ENCODE measurements around the gene KRTAP5-2. TPM values are rescaled to one million over a fixed set of nuclear protein-coding genes. Genes with fewer than 3 reads are reported as not detected.

KRTAP5-2 gene
- total RNA-seq, 2 donors from 2014 or later: not detected

- no peak for DNase-seq (ENCODE audit: low spot score)
- Histone ChIP-seq H3K9me3 (no peaks in the 10 kb centered on the region), H3K27ac (no peak overlapping the region), H3K36me3 (no peaks in the 10 kb centered on the region), H3K27me3 (no peaks in the 10 kb centered on the region), H3K4me3 (no peak overlapping the region), H3K4me1 (no peaks in the 10 kb centered on the region)
- no peak for TF ChIP-seq CTCF (IDR thresholded peaks at IDR 0.05)
Measured at GRCh38 chr11:1642288-1643145, 44.4 kb upstream of the KRTAP5-2 start.

GRCh38 chr11:1641096-1641495 is 43.0 kb upstream of the KRTAP5-2 start:
- TF ChIP-seq CTCF (IDR thresholded peaks at IDR 0.05): no peak
- no peak overlapping the region for H3K27ac ChIP-seq
- no peaks in the 10 kb centered on the region for H3K27me3 ChIP-seq
- no peaks in the 10 kb centered on the region for H3K36me3 ChIP-seq
- H3K9me3 ChIP-seq: no peaks in the 10 kb centered on the region
- no peak overlapping the region for H3K4me3 ChIP-seq
- no peak for DNase-seq (ENCODE audit: low spot score)
- H3K4me1 ChIP-seq: no peaks in the 10 kb centered on the region

GRCh38 chr11:1640076-1640946 is 42.2 kb upstream of the KRTAP5-2 start:
- no peak overlapping the region for H3K27ac ChIP-seq
- no peak for DNase-seq (ENCODE audit: low spot score)

GRCh38 chr11:1639666-1640065 is 41.6 kb upstream of the KRTAP5-2 start:
- Histone ChIP-seq H3K4me3 (no peak overlapping the region), H3K27me3 (no peaks in the 10 kb centered on the region), H3K4me1 (no peaks in the 10 kb centered on the region), H3K36me3 (no peaks in the 10 kb centered on the region), H3K27ac (no peak overlapping the region), H3K9me3 (no peaks in the 10 kb centered on the region)
- DNase-seq (ENCODE audit: low spot score): no peak
- TF ChIP-seq CTCF (IDR thresholded peaks at IDR 0.05): no peak

More at GRCh38 chr11:1640076-1640946, 42.2 kb upstream of the KRTAP5-2 start:
- no peaks in the 10 kb centered on the region for H3K27me3 ChIP-seq
- no peaks in the 10 kb centered on the region for H3K4me1 ChIP-seq
- peak; percentile 34 to 79 for TF ChIP-seq CTCF (IDR thresholded peaks at IDR 0.05)
- no peak overlapping the region for H3K4me3 ChIP-seq
- H3K36me3 ChIP-seq: no peaks in the 10 kb centered on the region
- no peaks in the 10 kb centered on the region for H3K9me3 ChIP-seq

- no peak for DNase-seq (ENCODE audit: low spot score)
- no peak overlapping the region for H3K27ac ChIP-seq
- no peak for TF ChIP-seq CTCF (IDR thresholded peaks at IDR 0.05)
- H3K9me3 ChIP-seq: no peaks in the 10 kb centered on the region
- no peaks in the 10 kb centered on the region for H3K4me1 ChIP-seq
- H3K36me3 ChIP-seq: no peaks in the 10 kb centered on the region
- H3K4me3 ChIP-seq: no peak overlapping the region
- H3K27me3 ChIP-seq: no peaks in the 10 kb centered on the region
Measured at GRCh38 chr11:1639102-1639620, 41.1 kb upstream of the KRTAP5-2 start.

Measured in right atrium auricular region (tissue), 2 donors.